ENCODE measurements around the gene TMC7.

TMC7 gene

GRCh38 chr16:19029980-19030379 is 46.2 kb downstream of the TMC7 start:
- DNase-seq (ENCODE audit: low spot score), result no peak

- no peak for DNase-seq (ENCODE audit: low spot score)
Measured at GRCh38 chr16:19031738-19032137, 48.0 kb downstream of the TMC7 start.

GRCh38 chr16:19033761-19034160 is 50.0 kb downstream of the TMC7 start:
- no peak for DNase-seq (ENCODE audit: low spot score)

- no peak for DNase-seq (ENCODE audit: low spot score)
Measured at GRCh38 chr16:19040400-19040799, 56.7 kb downstream of the TMC7 start.

GRCh38 chr16:19044769-19045168 is 61.0 kb downstream of the TMC7 start:
- DNase-seq (ENCODE audit: low spot score), result no peak

- no peak for DNase-seq (ENCODE audit: low spot score)
Measured at GRCh38 chr16:19046062-19046461, 62.3 kb downstream of the TMC7 start.

GRCh38 chr16:19062706-19063105 is 79.0 kb downstream of the TMC7 start:
- no peak for DNase-seq (ENCODE audit: low spot score)

GRCh38 chr16:19066988-19067348 is 83.2 kb downstream of the TMC7 start:
- no peak for DNase-seq (ENCODE audit: low spot score)

- DNase-seq (ENCODE audit: low spot score), result peak; percentile 99
Measured at GRCh38 chr16:19067349-19068236, 83.9 kb downstream of the TMC7 start, which contains the start of gene COQ7. Gene COQ7, plus strand, starts transcription at chr16:19067614. Its CDS starts 51 bp downstream, at chr16:19067665.

GRCh38 chr16:19068237-19068815 is 84.6 kb downstream of the TMC7 start:
- no peak for DNase-seq (ENCODE audit: low spot score)

- DNase-seq (ENCODE audit: low spot score), result peak; percentile 65
Measured at GRCh38 chr16:19071811-19072777, 88.4 kb downstream of the TMC7 start.

- no peak for DNase-seq (ENCODE audit: low spot score)
Measured at GRCh38 chr16:19073344-19073743, 89.6 kb downstream of the TMC7 start.

GRCh38 chr16:19073863-19074262 is 90.1 kb downstream of the TMC7 start:
- DNase-seq (ENCODE audit: low spot score), result no peak

GRCh38 chr16:19075511-19075910 is 91.8 kb downstream of the TMC7 start:
- no peak for DNase-seq (ENCODE audit: low spot score)

GRCh38 chr16:19077879-19078278 is 94.1 kb downstream of the TMC7 start:
- no peak for DNase-seq (ENCODE audit: low spot score)

GRCh38 chr16:19083670-19084069 is 99.9 kb downstream of the TMC7 start:
- no peak for DNase-seq (ENCODE audit: low spot score)

- DNase-seq (ENCODE audit: low spot score), result no peak
Measured at GRCh38 chr16:19084139-19084538, 100.4 kb downstream of the TMC7 start.

- no peak for DNase-seq (ENCODE audit: low spot score)
Measured at GRCh38 chr16:19084879-19085278, 101.1 kb downstream of the TMC7 start.

GRCh38 chr16:19085679-19086200 is 102.0 kb downstream of the TMC7 start:
- no peak for DNase-seq (ENCODE audit: low spot score)

GRCh38 chr16:19086322-19087199 is 102.8 kb downstream of the TMC7 start:
- DNase-seq (ENCODE audit: low spot score), result peak; percentile 91

GRCh38 chr16:19088341-19088916 is 104.7 kb downstream of the TMC7 start:
- DNase-seq (ENCODE audit: low spot score), result no peak

Measured in AG20443 (cell line).